Type B pancreatic cell (in vitro differentiated cells): Measurements from ENCODE around the gene XPR1. TPM values are rescaled to one million over a fixed set of nuclear protein-coding genes. Genes with fewer than 3 reads are reported as not detected.

Source experiments
- DNase-seq: peaks from one replicate; pipeline ENCODE4 v3.0.0; 2021; ENCODE audit warnings: mixed read lengths; ENCODE audit not compliant: unreplicated experiment; ENCODE audit errors: extremely low spot score
- H3K27ac Mint-ChIP-seq: 2 replicates; pipeline ENCODE4 v1.8.0; 2021; ENCODE audit warnings: mild to moderate bottlenecking, mixed read lengths
- H3K27me3 Mint-ChIP-seq: 2 replicates; pipeline ENCODE4 v1.8.0; 2021; ENCODE audit warnings: mixed read lengths
- H3K36me3 Mint-ChIP-seq: 2 replicates; pipeline ENCODE4 v1.8.0; 2021; ENCODE audit warnings: mixed read lengths
- H3K4me1 Mint-ChIP-seq: one replicate; pipeline ENCODE4 v1.8.0; 2021; ENCODE audit warnings: mixed read lengths; ENCODE audit not compliant: unreplicated experiment
- H3K4me3 Mint-ChIP-seq: 2 replicates; pipeline ENCODE4 v1.8.0; 2021; ENCODE audit warnings: mild to moderate bottlenecking, mixed read lengths
- H3K9me3 Mint-ChIP-seq: 2 replicates; pipeline ENCODE4 v1.8.0; 2021; ENCODE audit warnings: mixed read lengths
- CTCF ChIP-seq: fragments of 200-600 bp; sonication (generic); conservative IDR thresholded peaks from 2 replicates; pipeline ENCODE4 v1.5.0; 2021; ENCODE audit warnings: antibody characterized with exemption, mild to moderate bottlenecking
- total RNA-seq: library from RNA; stranded (reverse); gene quantifications from 2 replicates; pipeline ENCODE4 v1.2.1, GENCODE V29; 2021; ENCODE audit warnings: low replicate concordance

Gene XPR1
- total RNA-seq, 1 donor from 2014 or later, result 48.5 TPM

DNA sequence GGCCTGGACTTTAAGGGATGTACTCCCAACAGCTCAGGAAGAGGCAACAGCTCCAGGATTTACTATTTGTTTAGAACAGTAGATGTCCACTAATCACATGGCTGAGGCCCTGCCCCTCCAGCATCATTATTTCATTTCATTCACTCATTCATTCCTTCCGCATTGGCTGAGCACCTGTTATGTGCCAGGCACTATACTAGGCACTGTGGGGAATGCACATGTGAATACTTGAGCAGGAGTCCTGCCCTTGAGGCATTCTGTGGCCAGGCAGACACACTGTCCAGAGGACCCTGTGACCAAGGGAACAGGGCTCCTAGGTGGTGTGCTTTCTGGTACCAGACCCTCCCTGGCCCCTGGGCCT, 305.2 kb downstream of the XPR1 start:
- Mint-ChIP-seq H3K9me3 (no peaks in the 10 kb centered on the region), H3K4me3 (no peak overlapping the region), H3K4me1 (peaks cover 14% of the 10 kb centered on the region), H3K27me3 (peaks cover 7% of the 10 kb centered on the region), H3K36me3 (peaks cover 12% of the 10 kb centered on the region), H3K27ac (no peak overlapping the region)
- no peak for TF ChIP-seq CTCF
- DNase-seq, result no peak

DNA sequence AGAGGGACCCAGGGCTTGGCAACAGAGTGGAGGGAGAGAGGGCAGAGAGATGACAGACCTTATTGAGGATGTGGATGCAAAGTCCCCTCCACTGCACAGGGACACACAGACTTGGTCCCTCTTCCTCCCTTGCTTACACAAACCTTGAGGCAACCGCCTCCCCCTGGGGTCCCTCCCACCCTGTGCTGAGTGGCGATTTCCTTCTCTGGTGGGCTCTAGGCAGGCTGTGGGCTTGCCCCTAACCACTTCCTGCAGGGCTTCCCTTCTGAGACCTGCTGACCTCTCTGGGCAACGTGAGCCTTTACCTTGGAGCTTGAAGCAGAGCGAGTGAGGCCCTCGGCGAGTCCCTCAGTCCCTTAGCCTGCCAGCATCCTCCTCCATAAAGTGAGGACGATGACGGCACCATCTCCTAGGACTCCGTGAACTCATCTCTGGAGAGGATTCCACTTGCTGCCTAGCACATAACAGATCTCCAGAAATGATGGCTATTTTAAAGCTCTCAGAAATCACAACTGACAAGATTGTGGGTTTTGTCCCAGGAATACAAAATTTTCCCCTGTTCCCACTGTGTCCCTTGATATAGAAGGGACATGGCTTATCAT, 305.9 kb downstream of the XPR1 start:
- no peak for TF ChIP-seq CTCF

GRCh38 chr1:180939073-180939710, 307.4 kb downstream of the XPR1 start:
- no peaks in the 10 kb centered on the region for H3K9me3 Mint-ChIP-seq
- H3K27ac Mint-ChIP-seq, result no peak overlapping the region
- DNase-seq, result no peak
- no peak for TF ChIP-seq CTCF
- H3K27me3 Mint-ChIP-seq, result peaks cover 7% of the 10 kb centered on the region
- H3K36me3 Mint-ChIP-seq, result peaks cover 8% of the 10 kb centered on the region
- peaks cover 9% of the 10 kb centered on the region for H3K4me1 Mint-ChIP-seq
- H3K4me3 Mint-ChIP-seq, result no peak overlapping the region

More for the DNA sequence above, 305.9 kb downstream of the XPR1 start:
- Mint-ChIP-seq H3K27ac (no peak overlapping the region), H3K4me1 (peaks cover 14% of the 10 kb centered on the region), H3K27me3 (peaks cover 7% of the 10 kb centered on the region), H3K4me3 (no peak overlapping the region), H3K36me3 (peaks cover 12% of the 10 kb centered on the region), H3K9me3 (no peaks in the 10 kb centered on the region)
- no peak for DNase-seq

GRCh38 chr1:180939711-180940103, 307.9 kb downstream of the XPR1 start:
- no peak for DNase-seq
- Mint-ChIP-seq H3K36me3 (peaks cover 5% of the 10 kb centered on the region), H3K4me3 (no peak overlapping the region), H3K27me3 (peaks cover 7% of the 10 kb centered on the region), H3K4me1 (peaks cover 5% of the 10 kb centered on the region), H3K9me3 (no peaks in the 10 kb centered on the region), H3K27ac (no peak overlapping the region)
- no peak for TF ChIP-seq CTCF

Other genes starting within 250 kb of the XPR1 start
- gene ACBD6, start 129.4 kb upstream of the XPR1 start, total RNA-seq, result 37.2 and 49.1 TPM in 2 replicates
- not detected in 2 replicates for gene OVAAL, start 73.1 kb upstream of the XPR1 start, total RNA-seq